Liver (tissue), 9 donors: ENCODE measurements around the gene ADORA2A. TPM values are rescaled to one million over a fixed set of nuclear protein-coding genes. Genes with fewer than 3 reads are reported as not detected.

Experiments
- DNase-seq: peaks from one replicate; pipeline ENCODE4 v3.0.0-alpha.2; 2017; ENCODE audit warnings: low spot score
- H3K27ac ChIP-seq, 2 donors: one replicate each; pipeline ENCODE4 v1.7.0; 2013; ENCODE audit warnings: inconsistent platforms in 2 of 2, low read length in 2 of 2, control low read depth in 1 of 2, low read depth in 1 of 2, mild to moderate bottlenecking in 1 of 2
- H3K27me3 ChIP-seq, 4 donors: one replicate each; pipeline versions ENCODE4 v1.6.1 to v1.7.0; 2013; ENCODE audit warnings: low read length in 3 of 4, inconsistent platforms in 1 of 4, mild to moderate bottlenecking in 1 of 4, moderate library complexity in 1 of 4; ENCODE audit not compliant: control insufficient read depth in 4 of 4, insufficient read depth in 4 of 4
- H3K36me3 ChIP-seq, 4 donors: one replicate each; pipeline versions ENCODE4 v1.6.1 to v1.7.0; 2013; ENCODE audit warnings: low read length in 3 of 4, mild to moderate bottlenecking in 3 of 4, low read depth in 1 of 4, moderate library complexity in 1 of 4; ENCODE audit not compliant: control insufficient read depth in 4 of 4, insufficient read depth in 3 of 4
- H3K4me1 ChIP-seq, 4 donors: one replicate each; pipeline versions ENCODE4 v1.6.1 to v1.7.0; 2013; ENCODE audit warnings: low read length in 3 of 4, mild to moderate bottlenecking in 3 of 4, moderate library complexity in 1 of 4; ENCODE audit not compliant: control insufficient read depth in 4 of 4, insufficient read depth in 4 of 4
- H3K4me3 ChIP-seq, 3 donors: one replicate each; pipeline versions ENCODE4 v1.6.1 to v1.7.0; 2013; ENCODE audit warnings: low read length in 3 of 3, control low read depth in 1 of 3, low read depth in 1 of 3, mild to moderate bottlenecking in 1 of 3
- H3K9ac ChIP-seq, 2 donors: one replicate each; pipeline ENCODE4 v1.7.0; 2013; ENCODE audit warnings: low read length in 2 of 2, mild to moderate bottlenecking in 2 of 2, moderate library complexity in 2 of 2, control low read depth in 1 of 2, low read depth in 1 of 2
- H3K9me3 ChIP-seq, 4 donors: one replicate each; pipeline versions ENCODE4 v1.6.1 to v1.7.0; 2013; ENCODE audit warnings: low read length in 3 of 4; ENCODE audit not compliant: control insufficient read depth in 4 of 4
- CTCF ChIP-seq: fragments of 150-350 bp; IDR thresholded peaks from 2 replicates; pipeline ENCODE4 v1.5.1; 2017; ENCODE audit warnings: improper control_type of control experiment, low read depth, low read length; ENCODE audit not compliant: missing input control
- FOXA1 ChIP-seq: IDR thresholded peaks from 2 replicates; pipeline ENCODE4 v1.6.1; 2016; ENCODE audit warnings: antibody characterized with exemption
- FOXA2 ChIP-seq: IDR thresholded peaks from 2 replicates; pipeline ENCODE4 v1.6.1; 2016; ENCODE audit warnings: antibody characterized with exemption
- GABPA ChIP-seq, 2 donors: IDR thresholded peaks in 1 of 2; conservative IDR thresholded peaks in 1 of 2; 2 replicates each; pipeline ENCODE4 v1.6.1; 2016; ENCODE audit warnings: antibody characterized with exemption in 2 of 2, mild to moderate bottlenecking in 1 of 2, moderate library complexity in 1 of 2
- HNF4A ChIP-seq, 2 donors: conservative IDR thresholded peaks; 2 replicates each; pipeline ENCODE4 v1.6.1; 2016; ENCODE audit warnings: antibody characterized with exemption in 2 of 2, mild to moderate bottlenecking in 2 of 2
- HNF4G ChIP-seq: IDR thresholded peaks from 2 replicates; pipeline ENCODE4 v1.6.1; 2016; ENCODE audit warnings: antibody characterized with exemption
- JUND ChIP-seq, 2 donors: IDR thresholded peaks; 2 replicates each; pipeline ENCODE4 v1.6.1; 2016; ENCODE audit warnings: antibody characterized with exemption in 2 of 2
- NR2F2 ChIP-seq: IDR thresholded peaks from 2 replicates; pipeline ENCODE4 v1.6.1; 2016; ENCODE audit warnings: antibody characterized with exemption
- REST ChIP-seq: IDR thresholded peaks from 2 replicates; pipeline ENCODE4 v1.6.1; 2016; ENCODE audit warnings: antibody characterized with exemption, mild to moderate bottlenecking
- RXRA ChIP-seq, 2 donors: IDR thresholded peaks; 2 replicates each; pipeline ENCODE4 v1.6.1; 2017 to 2018; ENCODE audit warnings: antibody characterized with exemption in 2 of 2, mild to moderate bottlenecking in 1 of 2
- SP1 ChIP-seq: IDR thresholded peaks from 2 replicates; pipeline ENCODE4 v1.6.1; 2018; ENCODE audit warnings: antibody characterized with exemption, mild to moderate bottlenecking
- YY1 ChIP-seq: IDR thresholded peaks from 2 replicates; pipeline ENCODE4 v1.6.1; 2016; ENCODE audit warnings: antibody characterized with exemption, mild to moderate bottlenecking
- ZBTB33 ChIP-seq: IDR thresholded peaks from 2 replicates; pipeline ENCODE4 v1.6.1; 2016; ENCODE audit warnings: antibody characterized with exemption
- WGBS: extraction: QIAGEN DNeasy Blood & Tissue Kit; methylation state at CpG from one replicate; pipeline ENCODE4 v1.1.7; 2013; 5-methylcytosine and 5-hydroxymethylcytosine counted together
- polyA plus RNA-seq, 2 donors: library from polyadenylated mRNA; stranded (reverse) in 1 of 2; unstranded in 1 of 2; fragments of 200-250 nt in 1 of 2; fragments of >200 nt in 1 of 2; fragmentation: Nextera tagmentation in 1 of 2; extraction: Ambion mirVana in 1 of 2; gene quantifications; one replicate each; pipeline versions ENCODE4 v1.2.1 to v1.2.3, GENCODE V29; 2013 to 2015
- total RNA-seq, 2 donors: library from RNA; depleted of rRNA; stranded (reverse); fragments of >200 nt; gene quantifications; one replicate each; pipeline ENCODE4 v1.2.3, GENCODE V29; 2014
- TF ChIP-seq, protein P1 (sequence below): IDR thresholded peaks from 2 replicates; pipeline ENCODE4 v1.6.1; 2016; ENCODE audit warnings: antibody characterized with exemption
- donor health status: healthy.
- donor health status: healthy.
- donor health status: healthy.
- donor health status: healthy.
- donor health status: healthy.

ADORA2A gene
- total RNA-seq = 1 to 10 TPM; 4.4 to 5.4 TPM
- polyA plus RNA-seq = 1 to 10 TPM; 3.4 to 3.5 TPM

DNA sequence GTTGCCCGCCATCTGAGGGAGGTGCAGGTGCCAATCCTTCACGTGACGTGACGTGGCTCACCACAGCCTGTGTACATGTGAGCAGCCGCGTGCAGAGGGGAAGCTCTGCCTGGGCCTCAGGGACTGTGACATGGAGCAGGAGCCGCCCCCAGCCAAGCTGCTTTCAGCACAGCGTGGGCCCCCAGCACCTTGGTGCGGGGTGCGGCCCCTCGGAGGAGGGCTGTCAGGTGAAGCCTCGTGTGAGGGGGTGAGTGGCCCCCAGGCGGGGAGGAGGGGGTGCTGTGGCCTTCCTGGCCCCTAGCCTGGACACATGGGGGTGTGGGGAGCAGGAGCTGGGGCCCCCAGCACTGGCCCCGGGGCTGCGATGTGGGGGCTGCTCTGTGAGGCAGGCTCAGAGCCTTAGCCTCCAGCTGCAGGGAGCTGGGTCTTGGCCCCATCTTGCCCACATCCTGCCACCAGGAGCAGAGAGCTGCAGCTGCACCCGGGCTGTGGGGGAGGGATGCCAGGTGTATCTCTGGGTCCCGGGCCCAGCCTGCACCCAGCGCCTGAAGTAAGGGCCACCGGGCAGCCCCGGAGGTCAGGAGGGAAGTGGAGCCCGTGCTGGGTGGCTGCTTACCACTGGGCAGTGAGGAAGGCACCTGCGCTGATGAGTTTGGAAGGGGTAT, at the start of gene ADORA2A:
TSS of gene ADORA2A (plus strand) at position 100 of the 665 bp plus-strand sequence. CDS start 5,806 bp downstream, outside the sequence.
- DNase-seq = no peak
- TF ChIP-seq NR2F2 = no peak
- no peak for TF ChIP-seq FOXA2
- TF ChIP-seq HNF4A (conservative IDR thresholded peaks at IDR 0.05) = no peak
- TF ChIP-seq, protein P1, sequence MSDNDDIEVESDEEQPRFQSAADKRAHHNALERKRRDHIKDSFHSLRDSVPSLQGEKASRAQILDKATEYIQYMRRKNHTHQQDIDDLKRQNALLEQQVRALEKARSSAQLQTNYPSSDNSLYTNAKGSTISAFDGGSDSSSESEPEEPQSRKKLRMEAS = no peak
- no peak for TF ChIP-seq GABPA (IDR thresholded peaks at IDR 0.05 in 1 of 2, conservative IDR thresholded peaks at IDR 0.05 in 1 of 2)
- no peak for TF ChIP-seq CTCF
- TF ChIP-seq SP1 = no peak
- no peak for TF ChIP-seq REST
- no peak for TF ChIP-seq ZBTB33
- TF ChIP-seq JUND (IDR thresholded peaks at IDR 0.05) = no peak
- no peak for TF ChIP-seq RXRA (IDR thresholded peaks at IDR 0.05)
- no peak for TF ChIP-seq YY1
- Histone ChIP-seq H3K36me3 (no peaks in the 10 kb centered on the region), H3K27me3 (no peaks in the 10 kb centered on the region), H3K4me1 (peaks cover 19 to 63% (median 40%) of the 10 kb centered on the region in 4 donors), H3K9ac (no peak within 1 kb of the TSS), H3K9me3 (no peaks in the 10 kb centered on the region), H3K4me3 (no peak within 1 kb of the TSS), H3K27ac (peak within 1 kb of the TSS; percentile 38 to 56)
- 59% methylated on average over 22 of the region's 22 CpGs for WGBS

GRCh38 chr22:24379536-24379935, 47.9 kb upstream of the ADORA2A start:
- peaks cover 0 to 35% (median 22%) of the 10 kb centered on the region in 4 donors for H3K36me3 ChIP-seq
- no peak overlapping the region for H3K4me3 ChIP-seq
- H3K27me3 ChIP-seq = no peaks in the 10 kb centered on the region
- no peaks in the 10 kb centered on the region for H3K9me3 ChIP-seq
- no peak for DNase-seq
- WGBS = 76% methylated on average over 2 of the region's 2 CpGs
- H3K9ac ChIP-seq = no peak overlapping the region
- H3K27ac ChIP-seq = no peak overlapping the region
- TF ChIP-seq RXRA (IDR thresholded peaks at IDR 0.05) (no peak), FOXA1 (no peak), HNF4G (no peak)
- no peaks in the 10 kb centered on the region for H3K4me1 ChIP-seq
